Measurements from ENCODE around the gene STBD1.

DNA sequence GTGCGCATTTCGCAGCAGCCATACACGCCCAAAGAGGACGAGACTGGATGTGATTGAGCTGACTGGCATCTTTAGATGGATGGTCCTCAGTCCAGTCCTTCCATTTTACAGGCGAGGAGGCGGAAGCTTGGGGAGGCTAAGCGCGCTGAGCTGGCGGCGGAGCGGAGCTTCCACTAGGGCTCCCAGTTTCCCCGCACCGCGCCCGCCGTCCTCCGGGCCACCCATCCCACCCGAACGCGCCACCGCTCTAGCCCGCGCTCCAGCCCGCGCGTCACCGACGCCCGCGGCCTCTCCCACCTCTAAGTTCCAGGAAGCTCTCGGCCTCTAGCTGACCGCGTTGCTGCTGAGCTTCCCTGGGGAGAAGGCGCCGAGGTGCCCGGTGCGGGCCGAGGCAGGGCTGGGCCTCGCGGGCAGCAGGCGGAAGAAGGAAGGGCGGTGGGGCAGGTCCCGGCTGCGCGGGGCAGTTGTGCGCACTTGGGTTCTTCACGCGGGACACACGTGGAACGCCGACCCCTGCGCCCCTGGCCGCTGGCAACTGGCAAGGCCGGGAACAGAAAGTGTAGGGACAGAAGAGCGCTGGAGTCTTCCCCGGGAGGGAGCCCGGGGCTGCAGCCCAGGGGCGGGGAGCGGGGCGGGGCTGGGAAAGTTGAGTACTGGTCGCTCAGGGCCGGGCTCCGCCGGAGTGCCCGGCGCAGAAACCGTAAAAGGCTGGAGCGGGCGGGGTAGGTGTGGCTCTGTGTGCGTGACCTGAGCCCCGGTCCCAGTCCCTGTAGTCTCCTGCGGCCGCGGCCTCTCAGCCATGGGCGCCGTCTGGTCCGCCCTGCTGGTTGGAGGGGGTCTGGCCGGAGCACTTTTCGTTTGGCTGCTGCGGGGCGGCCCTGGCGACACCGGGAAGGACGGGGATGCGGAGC is at the start of gene STBD1:
- TF ChIP-seq, protein P1, sequence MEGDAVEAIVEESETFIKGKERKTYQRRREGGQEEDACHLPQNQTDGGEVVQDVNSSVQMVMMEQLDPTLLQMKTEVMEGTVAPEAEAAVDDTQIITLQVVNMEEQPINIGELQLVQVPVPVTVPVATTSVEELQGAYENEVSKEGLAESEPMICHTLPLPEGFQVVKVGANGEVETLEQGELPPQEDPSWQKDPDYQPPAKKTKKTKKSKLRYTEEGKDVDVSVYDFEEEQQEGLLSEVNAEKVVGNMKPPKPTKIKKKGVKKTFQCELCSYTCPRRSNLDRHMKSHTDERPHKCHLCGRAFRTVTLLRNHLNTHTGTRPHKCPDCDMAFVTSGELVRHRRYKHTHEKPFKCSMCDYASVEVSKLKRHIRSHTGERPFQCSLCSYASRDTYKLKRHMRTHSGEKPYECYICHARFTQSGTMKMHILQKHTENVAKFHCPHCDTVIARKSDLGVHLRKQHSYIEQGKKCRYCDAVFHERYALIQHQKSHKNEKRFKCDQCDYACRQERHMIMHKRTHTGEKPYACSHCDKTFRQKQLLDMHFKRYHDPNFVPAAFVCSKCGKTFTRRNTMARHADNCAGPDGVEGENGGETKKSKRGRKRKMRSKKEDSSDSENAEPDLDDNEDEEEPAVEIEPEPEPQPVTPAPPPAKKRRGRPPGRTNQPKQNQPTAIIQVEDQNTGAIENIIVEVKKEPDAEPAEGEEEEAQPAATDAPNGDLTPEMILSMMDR (conservative IDR thresholded peaks at IDR 0.05; ENCODE audit: low read length): no peak
- no peak for TF ChIP-seq EZH2phosphoT487 (IDR thresholded peaks at IDR 0.05; ENCODE audit: borderline replicate concordance)
